ENCODE results near the gene ARHGEF12. TPM values are rescaled to one million over a fixed set of nuclear protein-coding genes. Genes with fewer than 3 reads are reported as not detected.

ARHGEF12 gene
- polyA plus RNA-seq, 3 donors = 114 to 152 (median 121) TPM

- no peak for DNase-seq
These were observed 196.0 kb downstream of the ARHGEF12 start for GRCh38 chr11:120532082-120532831.

- no peak for DNase-seq
These were observed 196.6 kb downstream of the ARHGEF12 start for GRCh38 chr11:120532832-120533196.

GRCh38 chr11:120536091-120536796, 200.0 kb downstream of the ARHGEF12 start:
- DNase-seq = no peak

GRCh38 chr11:120536797-120537169, 200.6 kb downstream of the ARHGEF12 start:
- DNase-seq = no peak

GRCh38 chr11:120537996-120538395, 201.8 kb downstream of the ARHGEF12 start:
- DNase-seq = no peak

- DNase-seq = no peak
These were observed 202.5 kb downstream of the ARHGEF12 start for GRCh38 chr11:120538707-120539106.

Other genes starting within 250 kb of the ARHGEF12 start
- gene TRIM29, start 198.3 kb upstream of the ARHGEF12 start, polyA plus RNA-seq (ENCODE audit: insufficient read length in 3 of 3) = 1 to 10 TPM; 1.3 to 2.3 (median 1.7) TPM
- gene OAF, start 125.4 kb upstream of the ARHGEF12 start, polyA plus RNA-seq (ENCODE audit: insufficient read length in 3 of 3) = 10 to 100 TPM; 39.4 to 49.9 (median 47.3) TPM
- gene POU2F3, start 96.3 kb upstream of the ARHGEF12 start, polyA plus RNA-seq (ENCODE audit: insufficient read length in 3 of 3) = under 1 TPM; 0.38 to 0.64 (median 0.47) TPM
- 10 to 100 TPM; 10.1 to 15.2 (median 14.0) TPM for gene TLCD5, start 11.1 kb upstream of the ARHGEF12 start, polyA plus RNA-seq (ENCODE audit: insufficient read length in 3 of 3)
- gene GRIK4, start 175.3 kb downstream of the ARHGEF12 start, polyA plus RNA-seq (ENCODE audit: insufficient read length in 3 of 3) = 1 to 10 TPM in 2 of 3 donors, under 1 TPM in 1; 0.86 to 1.7 (median 1.0) TPM

Measured in renal pelvis (tissue), 4 donors.